Breast epithelium (tissue), 4 donors: Measurements from ENCODE around the gene AGPAT3. TPM values are rescaled to one million over a fixed set of nuclear protein-coding genes. Genes with fewer than 3 reads are reported as not detected.

Experiments used
- DNase-seq, 2 donors: peaks; one replicate each; pipeline ENCODE4 v3.0.0-alpha.2; 2019; ENCODE audit warnings: low spot score in 2 of 2
- H3K27ac ChIP-seq, 2 donors: fragments of 200-600 bp; sonication (generic) in 1 of 2; one replicate each; pipeline ENCODE4 v1.5.1; 2016 to 2019; ENCODE audit warnings: mild to moderate bottlenecking in 1 of 2
- H3K27me3 ChIP-seq, 2 donors: fragments of 200-600 bp; sonication (generic) in 1 of 2; one replicate each; pipeline versions ENCODE4 v1.5.1 to v1.6.0; 2017 to 2019; ENCODE audit warnings: control low read depth in 1 of 2, mild to moderate bottlenecking in 1 of 2
- H3K36me3 ChIP-seq: fragments of 200-600 bp; one replicate; pipeline ENCODE4 v1.5.1; 2019
- H3K4me1 ChIP-seq, 2 donors: fragments of 200-600 bp; sonication (generic); one replicate each; pipeline ENCODE4 v1.5.1; 2016 to 2019; ENCODE audit warnings: control low read depth in 1 of 2
- H3K4me3 ChIP-seq, 3 donors: fragments of 200-600 bp; sonication (generic); 1 replicate in 2 of 3; 2 replicates in 1 of 3; pipeline ENCODE4 v1.5.1; 2016 to 2019; ENCODE audit warnings: mild to moderate bottlenecking in 3 of 3, moderate library complexity in 2 of 3
- H3K9me3 ChIP-seq, 2 donors: fragments of 200-600 bp; sonication (generic) in 1 of 2; one replicate each; pipeline ENCODE4 v1.5.1; 2016 to 2019; ENCODE audit warnings: control low read depth in 1 of 2
- CTCF ChIP-seq, 3 donors: fragments of 450-650 bp; IDR thresholded peaks; one replicate each; pipeline ENCODE4 v1.5.1; 2016 to 2017; ENCODE audit warnings: antibody characterized with exemption in 3 of 3, mild to moderate bottlenecking in 3 of 3, moderate library complexity in 3 of 3
- POLR2A ChIP-seq: fragments of 450-650 bp; IDR thresholded peaks from one replicate; pipeline ENCODE4 v1.6.1; 2016; ENCODE audit warnings: antibody characterized with exemption, mild to moderate bottlenecking, moderate library complexity
- POLR2AphosphoS5 ChIP-seq, 3 donors: sonication (generic); formaldehyde crosslinking; IDR thresholded peaks; one replicate each; pipeline ENCODE4 v1.6.1; 2017; ENCODE audit warnings: antibody characterized with exemption in 3 of 3
- intact Hi-C: fragments of 100-400 bp; cut with DNase I; formaldehyde crosslinking; loops from one replicate; pipeline ENCODE4 v1.15.1; 2023; ENCODE audit warnings: low total_unique reads
- total RNA-seq, 3 donors: library from RNA; depleted of rRNA; stranded (reverse); fragments of >200 nt; gene quantifications; one replicate each; pipeline ENCODE4 v1.1.0, GENCODE V29; 2016

AGPAT3 gene
- total RNA-seq, 3 donors from 2014 or later: 27.2 to 35.8 (median 28.2) TPM

GRCh38 chr21:43936247-43936967, 71.4 kb downstream of the AGPAT3 start:
- intact Hi-C loops: loop anchor here (5.0 kb wide), 1 partner anchor 69 kb away; the partner anchor contains the start of gene AGPAT3
- Histone ChIP-seq H3K36me3 (no peaks in the 10 kb centered on the region), H3K9me3 (no peaks in the 10 kb centered on the region), H3K4me3 (peak overlapping the region in 1 of 3 donors; percentile 28), H3K4me1 (peaks cover 0 to 8% of the 10 kb centered on the region in 2 donors), H3K27me3 (no peaks in the 10 kb centered on the region), H3K27ac (peak overlapping the region; percentile 68 to 83)
- TF ChIP-seq CTCF (IDR thresholded peaks at IDR 0.05) (no peak), POLR2A (no peak), POLR2AphosphoS5 (IDR thresholded peaks at IDR 0.05) (no peak)
- DNase-seq: peak in 1 of 2 donors; percentile 60

GRCh38 chr21:43937051-43937832, 72.2 kb downstream of the AGPAT3 start:
- TF ChIP-seq POLR2AphosphoS5 (IDR thresholded peaks at IDR 0.05) (no peak), CTCF (IDR thresholded peaks at IDR 0.05) (no peak), POLR2A (no peak)
- H3K27ac ChIP-seq: peak overlapping the region; percentile 68 to 83
- no peak for DNase-seq

DNA sequence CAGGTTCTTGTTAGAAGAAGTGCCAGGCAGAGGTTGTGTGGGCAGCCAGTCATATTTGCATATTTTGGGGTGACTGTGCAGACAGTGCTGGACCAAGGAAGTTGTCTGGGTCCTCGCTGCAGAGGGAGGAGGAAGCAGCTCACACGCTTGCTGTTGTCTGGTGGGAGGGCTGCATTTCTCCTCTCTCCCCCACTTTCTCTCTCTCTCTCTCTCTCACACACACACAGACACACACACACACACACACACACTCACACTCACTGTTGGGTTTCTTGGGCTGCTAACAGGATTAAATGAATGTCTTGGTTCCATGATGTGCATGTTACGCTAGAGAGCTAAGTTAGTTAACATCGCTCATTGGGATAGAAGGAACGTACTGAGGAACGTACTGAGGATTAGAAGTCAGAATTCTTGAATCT, 72.9 kb downstream of the AGPAT3 start:
- TF ChIP-seq POLR2AphosphoS5 (IDR thresholded peaks at IDR 0.05) (no peak), CTCF (IDR thresholded peaks at IDR 0.05) (no peak), POLR2A (no peak)
- peaks cover 0 to 8% of the 10 kb centered on the region in 2 donors for H3K4me1 ChIP-seq
- no peaks in the 10 kb centered on the region for H3K9me3 ChIP-seq
- H3K27ac ChIP-seq: no peak overlapping the region
- intact Hi-C loops: loop anchor here (5.0 kb wide), 1 partner anchor 71 kb away; the partner anchor contains the start of gene AGPAT3
- H3K27me3 ChIP-seq: no peaks in the 10 kb centered on the region
- no peak for DNase-seq
- H3K36me3 ChIP-seq: no peaks in the 10 kb centered on the region
- H3K4me3 ChIP-seq: no peak overlapping the region

More at GRCh38 chr21:43937051-43937832, 72.2 kb downstream of the AGPAT3 start:
- no peaks in the 10 kb centered on the region for H3K36me3 ChIP-seq
- H3K4me1 ChIP-seq: peaks cover 0 to 8% of the 10 kb centered on the region in 2 donors
- intact Hi-C loops: loop anchor here (5.0 kb wide), 1 partner anchor 70 kb away; the partner anchor contains the start of gene AGPAT3
- no peaks in the 10 kb centered on the region for H3K9me3 ChIP-seq
- no peaks in the 10 kb centered on the region for H3K27me3 ChIP-seq
- H3K4me3 ChIP-seq: no peak overlapping the region

DNA sequence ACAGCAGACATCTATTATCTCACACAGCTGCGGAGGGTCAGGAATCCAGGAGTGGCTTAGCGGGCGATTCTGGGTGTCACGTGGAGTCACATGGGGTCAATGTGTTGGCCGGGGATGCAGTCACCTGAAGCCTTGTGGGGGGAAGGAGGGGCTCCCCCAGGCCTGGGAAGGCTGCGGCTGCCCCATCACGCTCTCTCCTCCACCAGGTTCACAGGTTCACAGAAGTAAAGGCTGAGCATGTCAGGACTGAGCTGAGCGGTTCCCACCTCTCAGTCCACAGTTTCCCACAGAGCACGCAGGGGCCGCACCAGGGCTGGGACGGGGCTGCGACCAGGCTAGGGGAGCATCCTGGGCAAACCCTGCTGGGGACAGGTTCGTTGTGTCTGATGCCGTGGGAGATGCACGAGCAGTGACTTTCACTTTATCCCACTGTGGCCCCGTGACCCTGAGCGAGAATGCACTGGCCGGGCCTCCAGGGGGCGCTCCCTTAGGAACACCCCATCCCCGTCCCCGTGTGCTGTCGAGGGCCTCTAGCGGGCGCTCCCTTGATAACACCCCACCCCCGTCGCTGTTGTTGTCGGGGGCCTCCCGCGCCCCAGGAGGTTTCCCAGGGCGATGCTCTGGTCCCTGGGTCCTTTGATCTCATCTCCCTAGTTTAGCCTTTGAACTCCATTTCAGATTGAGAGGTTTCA, 73.9 kb downstream of the AGPAT3 start:
- TF ChIP-seq POLR2A (no peak), CTCF (IDR thresholded peaks at IDR 0.05) (peak; percentile 67 to 90 (median 82)), POLR2AphosphoS5 (IDR thresholded peaks at IDR 0.05) (no peak)
- peak; percentile 62 to 75 for DNase-seq
- Histone ChIP-seq H3K27me3 (no peaks in the 10 kb centered on the region), H3K4me1 (peaks cover 0 to 8% of the 10 kb centered on the region in 2 donors), H3K27ac (peak overlapping the region in 1 of 2 donors; percentile 10), H3K36me3 (no peaks in the 10 kb centered on the region), H3K4me3 (peak overlapping the region; percentile 38 to 56 (median 43)), H3K9me3 (no peaks in the 10 kb centered on the region)
- intact Hi-C loops: loop anchor here (5.0 kb wide), 1 partner anchor 72 kb away; the partner anchor contains the start of gene AGPAT3
